HepG2 (cell line): Measurements from ENCODE around the gene CAPN11. TPM values are rescaled to one million over a fixed set of nuclear protein-coding genes. Genes with fewer than 3 reads are reported as not detected.

Experiments used
- CBX2 ChIP-seq, 2 experiments: fragments of 200-600 bp in 1 of 2; sonication (generic); formaldehyde crosslinking in 1 of 2; IDR thresholded peaks; 2 replicates each; pipeline versions ENCODE4 v1.7.0 to v1.8.1; 2018 to 2022; ENCODE audit warnings: low read depth in 2 of 2, low read length in 1 of 2, mild to moderate bottlenecking in 1 of 2, missing genetic modification reagents in 1 of 2
- DPF2 ChIP-seq: sonication (generic); formaldehyde crosslinking; IDR thresholded peaks from 2 replicates; pipeline ENCODE4 v1.4.0; 2020; ENCODE audit warnings: mild to moderate bottlenecking, low read depth, missing genetic modification reagents, borderline replicate concordance
- FOSL1 ChIP-seq: sonication (generic); formaldehyde crosslinking; IDR thresholded peaks from 2 replicates; pipeline ENCODE4 v1.9.0; 2021; ENCODE audit warnings: missing genetic modification reagents, borderline replicate concordance
- JUNB ChIP-seq: sonication (generic); formaldehyde crosslinking; IDR thresholded peaks from 2 replicates; pipeline ENCODE4 v1.8.0; 2022; ENCODE audit warnings: missing genetic modification reagents, mild to moderate bottlenecking, borderline replicate concordance
- LCORL ChIP-seq, 2 experiments: fragments of 450-650 bp in 1 of 2; sonication (generic) in 1 of 2; formaldehyde crosslinking in 1 of 2; IDR thresholded peaks; 2 replicates each; pipeline versions ENCODE4 v1.5.0 to v1.6.1; 2017 to 2020; ENCODE audit warnings: antibody characterized with exemption in 1 of 2, missing genetic modification reagents in 1 of 2
- POGZ ChIP-seq: sonication (generic); formaldehyde crosslinking; IDR thresholded peaks from 2 replicates; pipeline ENCODE4 v1.4.0; 2020; ENCODE audit warnings: mild to moderate bottlenecking, missing genetic modification reagents
- RARA ChIP-seq: IDR thresholded peaks from 2 replicates; pipeline ENCODE4 v1.6.1; 2016; ENCODE audit warnings: missing genetic modification reagents, missing compliant biosample characterization
- RCOR2 ChIP-seq: IDR thresholded peaks from 2 replicates; pipeline ENCODE4 v1.6.1; 2016; ENCODE audit warnings: missing biosample characterization, missing genetic modification reagents
- SALL1 ChIP-seq: sonication (generic); formaldehyde crosslinking; IDR thresholded peaks from 2 replicates; pipeline ENCODE4 v1.8.0; 2022; ENCODE audit warnings: mild to moderate bottlenecking, missing genetic modification reagents
- TGIF2 ChIP-seq: IDR thresholded peaks from 2 replicates; pipeline ENCODE4 v1.6.1; 2016; ENCODE audit warnings: control low read depth, missing compliant biosample characterization
- ZBTB3 ChIP-seq: sonication (generic); formaldehyde crosslinking; IDR thresholded peaks from 2 replicates; pipeline ENCODE4 v1.4.0; 2020; ENCODE audit warnings: low read depth, mild to moderate bottlenecking, moderate library complexity, missing genetic modification reagents, borderline replicate concordance
- ZNF121 ChIP-seq: sonication (generic); formaldehyde crosslinking; IDR thresholded peaks from 2 replicates; pipeline ENCODE4 v1.5.0; 2020; ENCODE audit warnings: mild to moderate bottlenecking, missing genetic modification reagents
- ZNF614 ChIP-seq: IDR thresholded peaks from 2 replicates; pipeline ENCODE4 v1.6.1; 2018; ENCODE audit warnings: missing biosample characterization, missing genetic modification reagents, inconsistent platforms, borderline replicate concordance
- ZSCAN31 ChIP-seq: sonication (generic); formaldehyde crosslinking; IDR thresholded peaks from 2 replicates; pipeline ENCODE4 v1.5.0; 2020; ENCODE audit warnings: low read depth, mild to moderate bottlenecking, missing genetic modification reagents
- polyA plus RNA-seq, 8 experiments: library from polyadenylated mRNA; depleted of rRNA in 3 of 8; stranded (reverse) in 7 of 8; unstranded in 1 of 8; fragments of >200 nt; fragmentation: Illumina TruSeq in 4 of 8; extraction: Trizol in 4 of 8; gene quantifications; 2 replicates each; pipeline versions ENCODE4 v1.2.1 to v1.2.3, GENCODE V29; 2011 to 2016; ENCODE audit warnings: low read depth in 4 of 8, missing spikeins in 1 of 8, mixed read lengths in 1 of 8; ENCODE audit not compliant: insufficient read depth in 1 of 8
- total RNA-seq, 5 experiments: library from RNA; depleted of rRNA; stranded (reverse); fragments of >200 nt; fragmentation: Illumina TruSeq; extraction: Trizol; gene quantifications; 2 replicates each; pipeline ENCODE4 v1.2.3, GENCODE V29; 2016; ENCODE audit warnings: low read depth in 1 of 5
- TF ChIP-seq, protein P1 (sequence below): sonication (generic); formaldehyde crosslinking; conservative IDR thresholded peaks from 2 replicates; pipeline ENCODE4 v1.4.0; 2020; ENCODE audit warnings: mild to moderate bottlenecking, missing genetic modification reagents, moderate library complexity

CAPN11 gene
- total and polyA plus RNA-seq, 2 of the 13 experiments (the other 11 are each of a cell fraction or from before 2014, with no cell fraction given) = 0.07 to 0.11 TPM

DNA sequence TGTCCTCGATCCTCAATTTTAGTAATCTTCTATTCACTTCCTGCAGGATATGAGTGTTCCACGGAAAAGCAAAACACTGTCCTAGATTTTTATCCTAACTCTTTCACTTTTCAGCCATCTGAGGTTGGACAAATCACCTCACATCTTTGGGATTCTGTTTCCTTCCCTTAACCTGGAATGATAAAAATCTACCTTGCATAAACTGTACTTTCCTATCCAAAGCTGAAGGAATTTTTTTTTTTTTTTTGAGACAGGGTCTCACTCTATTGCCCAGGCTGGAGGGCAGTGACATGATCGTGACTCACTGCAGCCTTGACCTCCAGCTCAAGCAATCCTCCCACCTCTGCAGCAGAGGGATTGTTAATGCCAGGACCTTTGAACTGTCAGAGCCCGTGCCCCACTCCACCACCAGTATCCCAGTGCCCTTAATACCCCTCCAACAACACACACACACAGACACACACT lies 20.5 kb downstream of the CAPN11 start (continued):
- TF ChIP-seq, protein P1, sequence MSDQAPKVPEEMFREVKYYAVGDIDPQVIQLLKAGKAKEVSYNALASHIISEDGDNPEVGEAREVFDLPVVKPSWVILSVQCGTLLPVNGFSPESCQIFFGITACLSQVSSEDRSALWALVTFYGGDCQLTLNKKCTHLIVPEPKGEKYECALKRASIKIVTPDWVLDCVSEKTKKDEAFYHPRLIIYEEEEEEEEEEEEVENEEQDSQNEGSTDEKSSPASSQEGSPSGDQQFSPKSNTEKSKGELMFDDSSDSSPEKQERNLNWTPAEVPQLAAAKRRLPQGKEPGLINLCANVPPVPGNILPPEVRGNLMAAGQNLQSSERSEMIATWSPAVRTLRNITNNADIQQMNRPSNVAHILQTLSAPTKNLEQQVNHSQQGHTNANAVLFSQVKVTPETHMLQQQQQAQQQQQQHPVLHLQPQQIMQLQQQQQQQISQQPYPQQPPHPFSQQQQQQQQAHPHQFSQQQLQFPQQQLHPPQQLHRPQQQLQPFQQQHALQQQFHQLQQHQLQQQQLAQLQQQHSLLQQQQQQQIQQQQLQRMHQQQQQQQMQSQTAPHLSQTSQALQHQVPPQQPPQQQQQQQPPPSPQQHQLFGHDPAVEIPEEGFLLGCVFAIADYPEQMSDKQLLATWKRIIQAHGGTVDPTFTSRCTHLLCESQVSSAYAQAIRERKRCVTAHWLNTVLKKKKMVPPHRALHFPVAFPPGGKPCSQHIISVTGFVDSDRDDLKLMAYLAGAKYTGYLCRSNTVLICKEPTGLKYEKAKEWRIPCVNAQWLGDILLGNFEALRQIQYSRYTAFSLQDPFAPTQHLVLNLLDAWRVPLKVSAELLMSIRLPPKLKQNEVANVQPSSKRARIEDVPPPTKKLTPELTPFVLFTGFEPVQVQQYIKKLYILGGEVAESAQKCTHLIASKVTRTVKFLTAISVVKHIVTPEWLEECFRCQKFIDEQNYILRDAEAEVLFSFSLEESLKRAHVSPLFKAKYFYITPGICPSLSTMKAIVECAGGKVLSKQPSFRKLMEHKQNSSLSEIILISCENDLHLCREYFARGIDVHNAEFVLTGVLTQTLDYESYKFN (CRISPR knock-in tag) = peak; percentile 72
- TF ChIP-seq FOSL1 (CRISPR knock-in tag) (peak; percentile 82; the same call in 1 of the 2 replicates), SALL1 (peak; percentile 65), TGIF2 (CRISPR knock-in tag) (no peak), CBX2 (IDR thresholded peaks at IDR 0.05; ENCODE audit: low read depth, low read length) (no peak), CBX2 (CRISPR knock-in tag; IDR thresholded peaks at IDR 0.05; ENCODE audit: low read depth) (0 out of 2 replicates have a peak, but pooled peaks have one; percentile 33), ZSCAN31 (CRISPR knock-in tag) (no peak), ZNF121 (CRISPR knock-in tag) (peak; percentile 100), LCORL (IDR thresholded peaks at IDR 0.05) (no peak), LCORL (CRISPR knock-in tag; IDR thresholded peaks at IDR 0.05) (peak; percentile 55; the same call in 1 of the 2 replicates), ZBTB3 (0 out of 2 replicates have a peak, but pooled peaks have one; percentile 65), RARA (CRISPR knock-in tag) (peak; percentile 83), JUNB (peak; percentile 82; the same call in 1 of the 2 replicates), DPF2 (0 out of 2 replicates have a peak, but pooled peaks have one; percentile 23), ZNF614 (CRISPR knock-in tag) (0 out of 2 replicates have a peak, but pooled peaks have one; percentile 27), POGZ (peak; percentile 46; the same call in 1 of the 2 replicates), RCOR2 (CRISPR knock-in tag) (peak; percentile 73; the same call in 1 of the 2 replicates)
